Vagina (tissue), 2 donors: ENCODE data around the gene ATXN7L3. TPM values are rescaled to one million over a fixed set of nuclear protein-coding genes. Genes with fewer than 3 reads are reported as not detected.
"Not testable (repeated sequence)": the region's sequence is repeated elsewhere in the genome, so short reads cannot be mapped to it uniquely, and the experiment has no call there.

Source experiments
- DNase-seq, 2 donors: peaks; one replicate each; pipeline ENCODE4 v3.0.0-alpha.2; 2017; ENCODE audit errors: extremely low spot score in 2 of 2
- H3K27ac ChIP-seq: fragments of 200-600 bp; sonication (generic); one replicate; pipeline ENCODE4 v1.5.1; 2019
- H3K27me3 ChIP-seq: fragments of 200-600 bp; sonication (generic); one replicate; pipeline ENCODE4 v1.5.1; 2019
- H3K36me3 ChIP-seq, 2 donors: fragments of 200-600 bp; sonication (generic); one replicate each; pipeline ENCODE4 v1.5.1; 2017 to 2019
- H3K4me1 ChIP-seq: fragments of 200-600 bp; sonication (generic); one replicate; pipeline ENCODE4 v1.5.1; 2019
- H3K4me3 ChIP-seq, 2 donors: fragments of 200-600 bp; sonication (generic); 1 replicate in 1 of 2; 2 replicates in 1 of 2; pipeline ENCODE4 v1.5.1; 2016 to 2019
- H3K9me3 ChIP-seq: fragments of 200-600 bp; sonication (generic); one replicate; pipeline ENCODE4 v1.5.1; 2019
- POLR2A ChIP-seq, 2 donors: fragments of 450-650 bp; IDR thresholded peaks; one replicate each; pipeline ENCODE4 v1.6.1; 2017; ENCODE audit warnings: antibody characterized with exemption in 2 of 2, mild to moderate bottlenecking in 2 of 2, moderate library complexity in 2 of 2
- POLR2AphosphoS5 ChIP-seq, 2 donors: sonication (generic); formaldehyde crosslinking; IDR thresholded peaks; one replicate each; pipeline ENCODE4 v1.9.0; 2017; ENCODE audit warnings: antibody characterized with exemption in 2 of 2, mild to moderate bottlenecking in 2 of 2, low read depth in 1 of 2; ENCODE audit not compliant: insufficient read depth in 1 of 2
- intact Hi-C: fragments of 100-400 bp; cut with DNase I; formaldehyde crosslinking; loops from one replicate; pipeline ENCODE4 v1.15.1; 2023
- total RNA-seq: library from RNA; depleted of rRNA; stranded (reverse); fragments of >200 nt; gene quantifications from one replicate; pipeline ENCODE4 v1.2.3, GENCODE V29; 2016
- TF ChIP-seq, protein P1 (sequence below), 3 experiments: fragments of 450-650 bp in 2 of 3; fragments of 200-600 bp in 1 of 3; sonication (generic) in 1 of 3; IDR thresholded peaks; one replicate each; pipeline ENCODE4 v1.5.1; 2017 to 2019; ENCODE audit warnings: antibody characterized with exemption in 3 of 3, mild to moderate bottlenecking in 2 of 3, moderate library complexity in 2 of 3

ATXN7L3 gene
- total RNA-seq, 1 donor from 2014 or later, result 27.3 TPM

DNA sequence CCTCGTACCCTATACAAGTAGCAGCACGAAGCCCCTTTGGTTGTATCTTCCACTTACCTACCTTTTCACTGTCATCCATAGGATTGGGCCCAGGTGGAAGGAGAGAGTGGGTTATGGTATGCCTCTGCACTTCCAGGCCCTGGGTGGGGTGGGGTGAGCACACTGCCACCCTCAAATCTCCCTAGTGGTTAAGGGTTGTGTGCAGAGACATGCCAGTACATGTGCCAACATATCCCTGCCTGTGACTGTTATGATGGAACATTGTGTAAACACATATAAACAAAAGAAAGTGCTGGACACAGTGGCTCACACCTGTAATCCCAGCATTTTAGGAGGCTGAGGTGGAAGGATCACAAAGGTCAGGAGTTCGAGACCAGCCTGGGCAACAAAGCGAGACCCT is 46.8 kb downstream of the ATXN7L3 start:
- TF ChIP-seq POLR2AphosphoS5 (IDR thresholded peaks at IDR 0.05; ENCODE audit: insufficient read depth in 1 of 2, low read depth in 1 of 2), result no peak
- TF ChIP-seq, protein P1, sequence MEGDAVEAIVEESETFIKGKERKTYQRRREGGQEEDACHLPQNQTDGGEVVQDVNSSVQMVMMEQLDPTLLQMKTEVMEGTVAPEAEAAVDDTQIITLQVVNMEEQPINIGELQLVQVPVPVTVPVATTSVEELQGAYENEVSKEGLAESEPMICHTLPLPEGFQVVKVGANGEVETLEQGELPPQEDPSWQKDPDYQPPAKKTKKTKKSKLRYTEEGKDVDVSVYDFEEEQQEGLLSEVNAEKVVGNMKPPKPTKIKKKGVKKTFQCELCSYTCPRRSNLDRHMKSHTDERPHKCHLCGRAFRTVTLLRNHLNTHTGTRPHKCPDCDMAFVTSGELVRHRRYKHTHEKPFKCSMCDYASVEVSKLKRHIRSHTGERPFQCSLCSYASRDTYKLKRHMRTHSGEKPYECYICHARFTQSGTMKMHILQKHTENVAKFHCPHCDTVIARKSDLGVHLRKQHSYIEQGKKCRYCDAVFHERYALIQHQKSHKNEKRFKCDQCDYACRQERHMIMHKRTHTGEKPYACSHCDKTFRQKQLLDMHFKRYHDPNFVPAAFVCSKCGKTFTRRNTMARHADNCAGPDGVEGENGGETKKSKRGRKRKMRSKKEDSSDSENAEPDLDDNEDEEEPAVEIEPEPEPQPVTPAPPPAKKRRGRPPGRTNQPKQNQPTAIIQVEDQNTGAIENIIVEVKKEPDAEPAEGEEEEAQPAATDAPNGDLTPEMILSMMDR (IDR thresholded peaks at IDR 0.05), result no peak
- no peak for TF ChIP-seq POLR2A (IDR thresholded peaks at IDR 0.05)
- intact Hi-C loops, result no loop called here
- Histone ChIP-seq H3K9me3 (no peaks in the 10 kb centered on the region), H3K4me3 (no peak overlapping the region), H3K27me3 (no peaks in the 10 kb centered on the region), H3K4me1 (no peaks in the 10 kb centered on the region), H3K27ac (no peak overlapping the region), H3K36me3 (no peaks in the 10 kb centered on the region)
- DNase-seq, result no peak

DNA sequence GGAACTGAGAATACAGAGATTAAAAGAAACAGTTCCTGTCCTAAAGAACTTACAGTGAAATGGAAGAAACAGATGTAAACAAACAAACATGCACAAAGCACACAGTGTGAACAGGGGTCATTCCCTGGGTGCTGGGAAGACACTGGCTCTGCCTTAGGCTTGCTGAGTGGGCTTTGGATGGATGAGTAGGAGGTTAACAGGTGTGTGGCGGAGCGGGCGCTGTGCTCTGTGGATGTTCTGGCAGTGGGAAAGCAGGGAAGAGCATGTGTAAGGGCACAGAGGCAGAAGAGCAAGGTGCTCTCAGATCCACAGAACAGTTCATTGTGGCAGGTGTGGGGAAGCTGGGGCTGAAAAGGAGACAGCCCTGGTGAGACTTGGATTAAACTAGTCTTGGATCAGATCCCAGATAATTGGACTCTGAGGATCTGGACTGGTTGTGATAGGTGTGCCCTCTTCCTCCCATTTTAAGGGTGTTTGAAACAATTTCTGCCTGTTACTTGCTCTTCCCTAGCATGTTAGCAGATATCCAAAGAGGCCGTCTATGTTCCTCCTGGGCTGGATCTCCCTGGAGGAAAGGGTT is 49.8 kb downstream of the ATXN7L3 start:
- H3K9me3 ChIP-seq, result no peaks in the 10 kb centered on the region
- H3K4me3 ChIP-seq, result no peak overlapping the region
- H3K27me3 ChIP-seq, result no peaks in the 10 kb centered on the region
- TF ChIP-seq POLR2A (IDR thresholded peaks at IDR 0.05) (no peak), POLR2AphosphoS5 (IDR thresholded peaks at IDR 0.05; ENCODE audit: insufficient read depth in 1 of 2, low read depth in 1 of 2) (no peak)
- TF ChIP-seq, protein P1 (IDR thresholded peaks at IDR 0.05), result no peak
- intact Hi-C loops, result no loop called here
- no peak for DNase-seq
- no peaks in the 10 kb centered on the region for H3K4me1 ChIP-seq
- no peaks in the 10 kb centered on the region for H3K36me3 ChIP-seq
- no peak overlapping the region for H3K27ac ChIP-seq

DNA sequence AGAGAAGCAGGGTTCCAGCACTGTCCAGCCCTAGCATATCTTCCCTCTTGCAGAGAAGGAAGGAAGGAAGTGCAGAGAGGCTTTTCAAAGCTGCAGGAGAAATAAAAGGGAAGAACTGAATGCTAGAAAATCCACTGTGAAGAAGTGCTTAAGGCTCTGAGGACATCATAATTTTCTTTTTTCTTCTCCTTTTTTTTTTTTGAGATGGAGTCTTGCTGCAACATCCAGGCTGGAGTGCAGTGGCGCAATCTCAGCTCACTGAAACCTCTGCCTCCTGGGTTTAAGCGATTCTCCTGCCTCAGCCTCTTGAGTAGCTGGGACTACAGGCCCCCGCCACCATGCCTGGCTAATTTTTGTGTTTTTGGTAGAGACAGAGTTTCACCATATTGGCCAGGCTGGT is 50.6 kb downstream of the ATXN7L3 start:
- intact Hi-C loops, H3K4me3 ChIP-seq, H3K9me3 ChIP-seq, DNase-seq, H3K27ac ChIP-seq, H3K36me3 ChIP-seq, H3K4me1 ChIP-seq, H3K27me3 ChIP-seq: not testable (repeated sequence)

DNA sequence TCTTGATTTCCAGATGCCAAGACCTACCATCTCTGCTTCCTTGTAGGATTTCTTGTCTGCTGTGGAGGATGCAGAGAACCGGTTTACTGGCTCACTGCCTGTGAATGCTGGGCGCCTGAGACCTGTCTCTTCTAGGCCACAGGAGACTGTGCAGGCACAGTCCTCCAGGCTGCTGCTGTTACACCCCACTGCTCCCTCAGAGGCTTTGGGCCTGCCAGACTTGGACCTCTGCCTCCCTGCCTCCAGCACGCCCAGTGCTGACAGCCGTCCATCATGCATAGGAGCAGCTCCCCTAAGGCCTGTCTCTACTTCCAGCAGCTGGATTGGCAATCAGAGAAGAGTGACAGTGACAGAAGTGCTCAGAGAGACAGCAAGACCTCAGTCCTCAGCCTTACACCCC is 51.9 kb downstream of the ATXN7L3 start:
- TF ChIP-seq POLR2AphosphoS5 (IDR thresholded peaks at IDR 0.05; ENCODE audit: insufficient read depth in 1 of 2, low read depth in 1 of 2), result no peak
- TF ChIP-seq POLR2A (IDR thresholded peaks at IDR 0.05), result no peak
- TF ChIP-seq, protein P1 (IDR thresholded peaks at IDR 0.05), result no peak
- intact Hi-C loops, result no loop called here
- H3K9me3 ChIP-seq, result no peaks in the 10 kb centered on the region
- H3K27ac ChIP-seq, result no peak overlapping the region
- DNase-seq, result no peak
- no peaks in the 10 kb centered on the region for H3K27me3 ChIP-seq
- no peaks in the 10 kb centered on the region for H3K36me3 ChIP-seq
- peaks cover under 1% of the 10 kb centered on the region for H3K4me1 ChIP-seq
- H3K4me3 ChIP-seq, result no peak overlapping the region

DNA sequence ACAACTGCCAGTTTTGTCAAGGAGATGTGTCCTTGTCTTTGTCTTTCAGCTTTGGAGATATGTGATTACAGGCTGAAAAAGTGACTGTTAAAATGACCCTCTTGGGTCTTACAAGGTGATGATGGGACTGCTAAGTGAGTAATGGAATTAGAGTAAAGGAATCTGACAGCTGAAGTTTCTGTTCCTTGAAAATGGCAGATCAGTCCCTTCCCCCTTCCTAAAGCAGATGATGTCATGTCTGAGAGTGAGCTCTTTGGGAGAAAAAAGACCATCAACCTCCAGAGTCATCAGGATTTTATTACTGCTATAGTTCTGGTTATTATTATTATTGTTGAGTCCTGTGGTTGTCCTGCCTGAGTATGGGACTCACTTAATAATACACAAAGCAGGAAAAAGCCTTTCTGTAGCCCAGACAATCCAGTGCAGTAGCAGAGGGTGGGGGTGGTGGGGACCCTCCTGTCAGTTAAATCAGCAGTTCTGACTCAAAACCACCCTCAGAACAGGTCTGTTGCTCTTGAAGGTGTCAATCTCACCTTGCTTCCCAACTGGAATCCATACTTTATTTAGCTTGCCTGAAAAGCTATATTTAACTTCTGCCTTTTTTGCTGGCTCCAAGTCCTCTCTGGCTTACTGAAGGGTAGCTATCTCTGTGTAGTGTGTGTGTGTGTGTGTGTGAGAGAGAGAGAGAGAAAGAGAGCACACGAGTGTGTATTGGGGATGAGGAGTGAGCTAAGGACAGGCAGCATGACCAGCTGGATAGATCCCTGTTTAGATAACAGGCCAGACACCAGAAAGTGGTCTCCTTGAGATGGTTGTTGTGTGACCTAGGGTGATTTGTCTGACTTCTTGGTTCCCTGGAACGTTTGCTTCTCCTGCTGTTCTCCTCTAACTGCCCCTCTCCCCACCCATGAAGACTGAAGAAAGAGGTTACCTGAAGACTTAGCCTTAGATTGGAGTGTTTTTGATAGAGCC is 53.0 kb downstream of the ATXN7L3 start:
- peaks cover 10% of the 10 kb centered on the region for H3K4me1 ChIP-seq
- no peak for DNase-seq
- no peak overlapping the region for H3K4me3 ChIP-seq
- H3K27me3 ChIP-seq, result no peaks in the 10 kb centered on the region
- intact Hi-C loops, result no loop called here
- no peaks in the 10 kb centered on the region for H3K9me3 ChIP-seq
- H3K36me3 ChIP-seq, result no peaks in the 10 kb centered on the region
- no peak overlapping the region for H3K27ac ChIP-seq
- TF ChIP-seq POLR2A (IDR thresholded peaks at IDR 0.05) (no peak), POLR2AphosphoS5 (IDR thresholded peaks at IDR 0.05; ENCODE audit: insufficient read depth in 1 of 2, low read depth in 1 of 2) (no peak)
- TF ChIP-seq, protein P1 (IDR thresholded peaks at IDR 0.05), result no peak
